Left renal pelvis (tissue), 4 donors: ENCODE results near the gene TBC1D5. TPM values are rescaled to one million over a fixed set of nuclear protein-coding genes. Genes with fewer than 3 reads are reported as not detected.
"Not testable (repeated sequence)": the region's sequence is repeated elsewhere in the genome, so short reads cannot be mapped to it uniquely, and the experiment has no call there.

ENCODE experiments used
- DNase-seq, 4 donors: peaks; one replicate each; pipeline ENCODE4 v3.0.0-alpha.2; 2013; ENCODE audit warnings: low read depth in 4 of 4, low spot score in 3 of 4
- polyA plus RNA-seq, 4 donors: library from polyadenylated mRNA; unstranded; fragments of 120-200 nt; gene quantifications; one replicate each; pipeline ENCODE4 v1.2.1, GENCODE V29; 2013; ENCODE audit not compliant: insufficient read length in 4 of 4

Gene TBC1D5
- polyA plus RNA-seq, 4 donors = 43.0 to 58.2 (median 52.0) TPM

DNA sequence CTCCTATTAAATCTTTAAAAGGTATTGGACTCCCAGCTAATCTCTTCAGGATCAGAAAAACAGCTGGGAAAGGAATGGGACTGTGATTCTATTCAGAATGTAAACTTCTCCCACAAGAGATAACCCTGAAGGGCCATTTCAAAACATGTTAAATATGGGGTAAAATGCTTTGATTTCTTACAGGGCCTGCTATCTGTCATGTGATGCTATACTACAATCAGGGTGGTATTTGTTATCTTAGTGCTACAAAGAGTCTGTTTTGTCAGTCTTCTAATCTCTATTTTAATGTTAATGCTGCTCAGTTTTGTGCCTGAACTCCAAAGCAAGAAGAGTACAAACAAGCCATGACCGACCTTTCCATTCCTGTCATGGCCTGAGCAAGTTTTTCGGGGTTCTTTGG lies 186.9 kb downstream of the TBC1D5 start:
- no peak for DNase-seq

DNA sequence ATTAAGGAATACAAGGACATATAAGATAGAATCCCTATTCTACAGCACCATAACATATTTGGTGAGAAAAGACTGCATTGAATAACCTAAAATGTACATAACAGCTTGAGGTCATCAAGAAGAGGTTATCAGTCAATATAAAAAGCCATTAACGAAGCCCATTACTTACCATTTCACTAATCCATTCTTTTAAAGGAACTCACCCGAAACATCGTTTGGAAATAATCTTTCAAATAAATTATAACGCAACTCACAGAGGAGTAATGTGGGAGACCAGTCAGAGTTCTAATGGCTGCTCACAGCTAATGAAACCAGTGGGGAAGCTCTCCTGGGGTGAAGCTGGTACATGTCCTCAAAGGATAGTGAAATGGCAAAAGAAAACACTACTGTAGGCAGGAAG lies 188.4 kb downstream of the TBC1D5 start:
- DNase-seq = no peak

DNA sequence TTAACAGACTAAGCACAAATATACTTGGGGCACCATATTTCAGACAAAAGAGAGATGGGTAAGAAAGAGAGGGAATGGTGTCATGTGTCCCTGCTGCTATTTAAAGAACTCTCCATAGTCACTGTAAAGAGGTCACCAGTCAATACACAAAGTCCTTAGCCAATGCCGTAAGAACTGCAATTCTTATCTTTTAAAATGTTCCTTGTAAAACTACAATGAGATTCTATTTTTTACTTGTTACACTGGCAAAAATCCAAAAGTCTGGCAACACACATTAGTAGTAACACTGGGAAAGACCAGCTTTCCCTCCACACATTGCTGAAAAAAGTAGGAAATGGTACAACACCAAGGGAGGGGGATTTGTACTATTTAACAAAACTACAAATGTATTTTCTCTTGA lies 189.4 kb downstream of the TBC1D5 start:
- DNase-seq = no peak

DNA sequence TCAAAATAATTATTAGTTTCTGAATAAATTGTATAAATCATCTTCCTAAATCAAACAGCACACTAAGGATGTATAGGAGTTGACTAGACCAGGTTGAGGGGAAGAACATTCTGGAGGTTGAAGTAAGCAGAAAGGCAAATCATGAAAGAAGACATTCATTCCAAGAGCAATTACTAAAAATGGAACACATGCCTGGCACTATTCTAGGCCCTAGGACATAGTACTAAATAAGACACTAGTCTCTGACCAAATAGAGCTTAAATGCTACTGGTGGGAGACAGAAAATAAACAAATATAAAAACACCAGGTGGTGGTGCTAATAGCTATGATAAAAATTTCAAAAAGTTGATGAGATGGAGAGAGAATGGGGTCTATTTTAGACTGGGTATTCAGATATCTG lies 190.1 kb downstream of the TBC1D5 start:
- DNase-seq = no peak

DNA sequence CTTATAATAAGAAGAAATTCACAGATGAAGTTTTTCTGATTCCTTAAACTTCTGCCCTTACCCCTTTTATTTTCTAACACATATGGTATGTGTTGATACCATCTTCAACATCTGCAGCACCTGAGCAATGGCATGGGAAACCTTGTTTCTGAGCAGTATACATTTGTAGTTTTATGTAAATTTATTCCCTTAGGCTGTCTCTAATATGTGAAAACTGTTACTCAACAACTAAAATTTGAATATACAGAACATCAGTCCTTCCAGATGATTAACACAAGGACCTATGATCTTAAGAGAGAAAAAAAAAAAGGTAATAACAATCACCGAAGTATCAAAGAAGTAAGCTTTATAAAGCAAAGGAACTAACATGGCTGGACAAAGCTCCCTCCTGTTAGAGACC lies 190.5 kb downstream of the TBC1D5 start:
- no peak for DNase-seq

DNA sequence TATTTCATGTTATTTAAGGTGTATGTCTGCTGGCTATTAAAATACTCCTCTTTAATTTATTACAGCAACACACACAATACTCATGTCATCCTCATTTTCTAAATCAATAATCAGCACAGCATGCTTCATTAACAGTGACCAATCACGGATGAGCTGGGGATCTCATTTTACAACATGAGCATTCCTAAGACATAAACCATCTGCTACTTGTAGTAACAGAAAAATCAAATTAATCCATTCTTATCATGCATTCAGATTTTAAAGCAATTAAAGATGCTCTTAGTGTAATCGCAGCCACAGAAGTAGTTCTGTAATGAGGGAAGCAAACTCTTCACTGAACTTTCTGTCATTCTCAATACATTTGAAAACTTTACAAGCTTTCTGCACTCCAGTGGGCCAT lies 191.1 kb downstream of the TBC1D5 start:
- no peak for DNase-seq

DNA sequence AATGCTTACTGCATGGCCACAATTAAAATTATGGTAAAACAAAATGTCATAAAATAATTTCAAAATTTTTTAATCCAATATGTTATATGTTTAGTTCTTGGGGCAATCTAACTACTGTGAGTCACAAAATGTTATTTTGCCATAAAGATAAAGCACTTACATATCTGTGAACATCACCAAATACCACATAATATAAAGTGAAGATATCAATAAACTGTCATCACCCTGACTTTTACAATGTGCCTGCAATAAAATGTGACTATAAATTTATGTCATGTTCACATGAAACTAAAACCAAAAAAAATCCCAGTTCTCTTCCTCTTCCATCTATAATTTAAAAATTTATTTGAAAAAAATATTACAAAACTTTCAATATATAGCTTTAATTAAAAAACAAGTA lies 191.8 kb downstream of the TBC1D5 start:
- no peak for DNase-seq

DNA sequence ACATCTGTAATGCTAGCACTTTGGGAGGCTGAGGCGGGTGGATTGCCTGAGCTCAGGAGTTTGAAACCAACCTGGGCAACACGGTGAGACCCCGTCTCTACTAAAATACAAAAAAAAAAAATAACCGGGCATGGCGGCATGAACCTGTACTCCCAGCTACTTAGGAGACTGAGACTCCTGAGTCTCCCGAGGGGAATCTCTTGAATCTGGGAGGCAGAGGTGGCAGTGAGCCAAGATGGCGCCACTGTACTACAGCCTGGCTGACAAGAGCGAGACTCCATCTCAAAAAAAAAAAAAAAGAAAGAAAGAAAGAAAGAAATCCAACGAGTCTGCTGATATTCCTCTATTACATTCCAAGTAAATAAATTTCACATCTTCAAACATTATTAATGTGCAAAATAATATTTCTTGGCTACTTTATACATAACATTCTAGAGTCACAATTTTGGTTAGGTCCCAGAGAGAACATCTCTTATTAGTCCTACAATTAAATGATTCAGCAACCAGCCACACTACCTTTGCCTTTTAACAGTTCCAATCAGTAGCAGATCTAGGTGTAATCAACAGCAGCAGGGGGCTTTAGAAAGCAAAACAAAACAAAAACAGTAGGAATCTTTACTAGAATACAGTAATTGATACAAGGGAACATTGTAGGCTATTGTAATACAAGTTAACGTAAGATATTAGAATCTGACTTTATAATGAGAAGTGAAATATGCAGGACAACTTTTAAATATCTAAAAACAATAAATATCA lies 195.8 kb downstream of the TBC1D5 start:
- no peak for DNase-seq

DNA sequence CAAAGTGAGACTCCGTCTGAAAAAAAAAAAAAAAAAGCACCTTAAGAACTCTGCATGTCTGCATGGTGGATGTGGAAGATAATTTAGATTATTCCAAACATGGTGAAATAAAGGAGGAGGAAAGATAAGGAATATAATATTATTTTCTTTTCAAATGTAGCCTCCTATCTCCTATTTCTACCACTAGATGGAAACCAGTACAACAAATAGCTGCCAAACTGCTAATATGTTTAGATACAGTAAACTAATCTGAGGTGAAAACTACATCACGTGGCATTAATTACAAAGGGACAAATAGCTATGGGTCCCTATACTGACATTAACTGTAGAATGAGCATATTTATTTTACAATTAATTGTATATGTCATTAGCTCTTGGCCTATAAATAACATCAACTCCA lies 197.8 kb downstream of the TBC1D5 start:
- no peak for DNase-seq

DNA sequence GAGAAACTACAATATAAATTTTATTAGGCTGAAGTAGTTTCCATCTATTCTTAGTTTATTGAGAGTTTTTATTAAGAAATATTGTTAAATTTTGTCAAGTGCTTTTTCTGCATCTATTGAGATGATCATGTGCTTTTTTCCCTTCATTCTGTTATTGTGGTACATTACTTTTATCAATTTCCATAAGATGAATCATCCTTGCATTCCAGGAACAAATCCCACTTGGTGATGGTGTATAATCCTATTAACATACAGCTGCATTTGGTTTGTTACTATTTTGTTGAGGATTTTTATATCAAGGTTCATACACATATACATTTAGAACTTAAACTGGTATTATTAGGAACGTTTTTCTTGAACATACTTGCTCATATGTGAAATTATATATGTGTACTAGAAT lies 199.8 kb downstream of the TBC1D5 start:
- DNase-seq = no peak

DNA sequence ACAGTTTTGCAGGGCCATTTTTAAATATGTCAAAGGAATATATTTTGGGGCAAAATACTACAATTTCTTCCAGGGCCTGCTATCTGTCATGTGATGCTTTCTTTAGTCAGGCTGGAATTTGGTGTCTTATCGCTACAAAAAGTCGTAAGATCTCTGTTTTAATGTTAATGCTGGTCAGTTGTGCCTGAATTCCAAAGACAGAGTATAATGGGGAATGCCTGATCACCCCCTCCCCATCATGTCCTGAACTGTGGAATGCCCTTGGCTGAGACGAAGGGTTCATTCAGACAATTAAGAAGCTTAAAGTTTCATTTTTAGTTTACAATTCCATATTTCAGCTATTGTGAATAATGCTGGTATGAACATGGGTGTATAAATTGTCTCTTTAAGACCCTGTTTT lies 203.0 kb downstream of the TBC1D5 start:
- DNase-seq = no peak

DNA sequence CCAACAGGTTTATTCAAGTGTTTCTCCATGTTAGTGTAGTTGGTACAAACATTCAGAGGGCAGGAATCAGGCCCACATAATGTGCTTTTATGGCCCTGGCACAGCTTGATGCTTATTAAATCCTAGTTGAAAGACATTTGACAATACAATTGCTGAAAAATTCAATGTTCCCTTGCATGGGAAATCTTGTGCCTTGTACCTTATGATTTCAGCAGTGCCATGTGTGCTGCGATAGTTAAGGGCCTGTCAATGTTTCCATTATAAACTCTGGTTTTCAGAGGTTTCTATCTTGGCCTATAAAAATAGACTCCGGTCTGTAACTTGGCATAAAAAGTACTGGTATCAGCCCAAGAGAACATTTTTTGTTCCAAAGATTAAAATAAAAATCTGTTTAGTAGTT lies 207.2 kb downstream of the TBC1D5 start:
- DNase-seq = no peak

DNA sequence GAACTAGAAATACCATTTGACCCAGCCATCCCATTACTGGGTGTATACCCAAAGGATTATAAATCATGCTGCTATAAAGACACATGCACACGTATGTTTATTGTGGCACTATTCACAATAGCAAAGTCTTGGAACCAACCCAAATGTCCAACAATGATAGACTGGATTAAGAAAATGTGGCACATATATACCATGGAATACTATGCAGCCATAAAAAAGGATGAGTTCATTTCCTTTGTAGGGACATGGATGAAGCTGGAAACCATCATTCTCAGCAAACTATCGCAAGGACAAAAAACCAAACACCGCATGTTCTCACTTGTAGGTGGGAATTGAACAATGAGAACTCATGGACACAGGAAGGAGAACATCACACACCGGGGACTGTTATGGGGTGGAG lies 210.0 kb downstream of the TBC1D5 start:
- not testable (repeated sequence) for DNase-seq

DNA sequence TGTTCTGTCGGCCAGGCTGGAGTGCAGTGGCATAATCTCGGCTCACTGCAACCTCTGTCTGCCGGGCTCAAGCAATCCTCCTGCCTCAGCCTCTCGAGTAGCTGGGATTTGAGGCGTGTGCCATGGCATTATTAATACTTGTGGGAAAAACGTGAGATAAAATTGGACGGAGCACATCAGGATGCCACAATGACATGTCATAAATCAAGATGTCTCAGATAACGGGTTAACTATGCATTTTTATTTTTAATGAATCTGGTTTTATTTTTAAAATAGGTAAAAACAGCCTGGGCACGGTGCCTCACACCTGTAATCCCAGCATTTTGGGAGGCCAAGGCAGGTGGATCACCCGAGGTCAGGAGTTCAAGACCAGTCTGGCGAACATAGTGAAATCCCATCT lies 212.8 kb downstream of the TBC1D5 start:
- no peak for DNase-seq

DNA sequence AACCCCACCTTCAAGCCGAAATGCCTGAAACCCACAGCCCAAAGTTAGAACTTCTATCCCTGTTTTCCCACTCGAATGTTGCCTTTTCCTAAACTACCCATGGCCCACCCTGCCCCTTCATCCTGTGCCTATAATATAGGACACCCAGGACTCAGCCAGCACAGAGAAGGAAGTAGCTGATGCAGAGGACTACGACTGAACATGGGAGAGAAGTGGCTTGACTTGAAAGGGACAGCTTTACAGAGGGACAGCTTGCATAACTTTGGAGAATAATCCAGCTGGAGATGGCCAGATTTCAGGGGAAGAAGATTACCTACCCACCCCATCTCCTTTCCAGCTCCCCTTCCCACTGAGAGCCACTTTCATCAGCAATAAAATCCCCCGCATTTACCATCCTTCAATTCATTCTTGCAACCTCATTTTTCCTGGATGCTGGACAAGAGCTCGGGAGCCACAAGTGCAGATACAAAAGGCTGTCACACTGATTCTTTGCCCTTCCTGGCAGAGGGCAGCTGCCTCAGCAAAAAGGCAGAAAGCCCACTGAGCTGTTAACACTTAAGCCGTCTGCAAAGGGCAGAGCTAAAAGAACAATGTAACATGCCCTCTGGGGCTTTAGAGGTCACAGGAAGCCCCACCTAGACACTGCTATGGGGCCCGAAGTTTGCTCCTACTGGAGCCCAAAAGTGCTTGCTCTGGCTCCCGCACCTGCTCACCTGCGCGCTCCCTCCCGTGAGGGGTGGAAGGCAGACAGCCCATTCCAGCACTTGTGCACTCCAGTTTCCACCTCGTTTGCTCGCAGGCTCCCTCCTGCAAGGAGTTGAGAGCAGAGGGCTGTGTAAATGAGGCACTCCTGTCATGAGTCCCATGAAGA lies 224.0 kb downstream of the TBC1D5 start:
- no peak for DNase-seq

DNA sequence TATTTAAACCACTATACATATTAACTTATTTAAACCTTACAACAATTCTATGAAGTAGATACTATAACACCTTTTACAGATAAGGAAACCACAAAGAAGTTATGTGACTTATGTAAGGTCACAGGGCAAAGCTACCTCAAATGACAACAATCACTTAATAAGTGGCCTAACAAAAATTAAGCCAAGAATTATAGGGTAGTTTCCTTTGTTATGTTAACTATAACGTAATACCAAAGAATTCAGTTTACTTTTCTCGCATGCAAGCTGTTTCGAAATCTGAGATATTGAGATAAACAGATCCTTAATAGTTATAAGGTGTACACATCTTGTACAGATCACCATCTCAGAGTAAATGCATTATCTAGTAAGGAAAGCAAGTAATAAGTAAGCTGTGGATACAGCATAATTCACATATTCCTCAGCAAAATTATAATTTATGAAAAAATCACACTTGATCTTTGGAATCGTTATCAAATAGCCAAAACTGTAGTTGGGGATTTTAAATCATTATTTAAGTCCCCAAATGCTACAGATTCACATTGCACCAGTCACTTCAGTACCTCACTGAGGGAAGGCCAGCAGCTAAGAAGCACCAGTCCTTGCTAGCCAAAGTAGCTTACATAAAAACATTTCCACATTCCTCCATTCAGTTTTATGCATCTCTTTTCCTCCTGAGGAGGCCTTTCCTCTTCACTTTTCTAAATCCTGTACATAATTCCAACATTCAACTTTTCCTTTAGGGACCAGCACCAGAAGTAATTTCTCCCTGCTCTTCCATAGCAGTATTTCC lies 226.8 kb downstream of the TBC1D5 start:
- no peak for DNase-seq

DNA sequence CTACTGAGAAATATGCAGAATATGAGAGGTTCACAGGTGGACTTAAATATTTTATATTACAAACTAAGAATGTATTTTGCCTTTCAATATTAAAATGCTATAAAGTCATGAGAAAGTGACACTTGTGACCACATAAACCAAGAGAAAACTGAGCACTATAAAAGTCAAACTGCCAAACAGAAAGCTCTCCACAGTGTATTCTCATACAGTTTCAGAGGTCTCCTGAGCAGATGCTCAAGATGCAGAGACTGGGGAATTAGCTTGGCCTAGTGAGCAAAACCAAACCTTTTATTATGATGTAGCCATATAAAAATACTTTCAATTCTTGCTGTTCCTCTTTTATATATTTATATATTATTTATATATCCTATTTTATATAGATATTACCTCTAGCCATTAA lies 227.8 kb downstream of the TBC1D5 start:
- no peak for DNase-seq

DNA sequence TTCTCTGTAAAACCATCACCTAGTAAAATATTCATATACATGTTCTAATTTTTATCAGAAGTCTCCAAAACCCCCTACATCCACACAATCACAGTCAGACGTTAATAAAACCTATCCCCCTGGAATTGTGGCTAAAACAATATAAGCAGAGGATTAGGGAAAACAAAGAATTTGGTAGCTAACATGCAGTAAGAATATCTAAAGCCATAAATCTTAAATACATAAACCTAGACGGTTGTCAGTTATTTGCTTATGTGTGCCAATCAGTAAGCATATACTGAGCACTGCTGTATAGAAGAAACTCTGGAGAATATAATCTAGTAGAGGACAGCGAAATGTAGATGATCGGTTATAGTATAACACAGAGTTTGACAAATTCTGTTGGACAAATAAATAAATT lies 232.2 kb downstream of the TBC1D5 start:
- DNase-seq = no peak

DNA sequence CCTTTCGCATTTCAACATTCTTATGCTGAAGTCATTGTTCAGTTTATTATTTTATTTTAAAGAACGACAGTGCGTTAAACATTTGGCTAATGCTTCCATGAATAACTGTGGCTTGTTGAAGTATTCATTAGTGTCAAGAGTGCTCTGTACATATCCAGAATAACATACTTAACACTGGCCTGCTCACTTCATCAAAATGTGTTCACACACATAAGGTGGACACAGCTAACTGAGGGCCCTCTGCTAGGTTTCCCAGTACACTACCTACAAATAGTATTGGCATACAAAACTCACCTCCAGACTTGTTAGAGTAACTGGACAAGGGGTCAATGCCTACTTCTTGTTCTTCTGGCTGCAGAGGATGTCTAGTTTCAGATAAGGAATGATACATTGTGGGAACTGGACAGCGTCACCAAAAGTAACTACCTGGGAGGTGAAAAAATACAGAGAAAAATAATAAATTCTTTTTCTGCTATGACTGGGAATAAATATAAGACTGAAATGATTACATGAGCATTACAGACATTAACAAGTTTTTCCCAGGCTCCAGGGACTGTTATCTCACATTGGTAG lies 234.2 kb downstream of the TBC1D5 start:
- no peak for DNase-seq

DNA sequence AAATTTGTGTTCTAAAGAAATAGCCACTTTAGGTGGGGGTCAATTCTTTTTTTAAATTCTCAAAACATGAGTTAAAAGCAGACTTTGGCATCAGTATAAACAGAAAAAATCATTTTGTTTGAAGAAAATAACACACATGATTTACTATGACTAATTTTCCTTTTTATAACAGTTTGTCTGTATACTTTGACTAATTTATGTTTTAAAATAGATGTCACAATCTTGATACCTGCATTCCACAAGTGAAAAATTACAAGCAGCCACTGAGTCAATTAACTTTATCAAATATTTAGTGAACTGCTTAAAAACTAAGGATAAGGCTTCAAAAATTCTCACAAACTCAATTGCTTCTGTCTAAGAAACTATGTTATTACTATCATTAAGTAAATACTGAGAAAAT lies 235.0 kb downstream of the TBC1D5 start:
- no peak for DNase-seq

DNA sequence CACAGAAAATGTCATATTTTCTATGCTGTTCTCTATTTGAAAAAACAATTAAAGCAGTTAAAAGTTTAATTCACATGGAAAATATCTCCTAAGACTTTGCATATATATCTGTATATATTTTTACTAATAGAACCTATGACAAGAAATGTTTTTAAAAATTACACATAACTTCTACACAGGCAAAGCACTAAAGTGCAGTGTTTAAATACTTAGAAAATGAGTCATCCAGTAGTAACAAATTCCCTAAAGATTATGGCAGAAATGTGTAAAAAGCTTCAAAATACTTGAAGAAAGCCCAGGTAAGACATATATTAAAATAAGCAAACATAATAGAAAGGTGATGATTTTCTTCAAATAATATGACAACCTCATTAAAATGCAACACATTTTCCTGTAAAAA lies 236.6 kb downstream of the TBC1D5 start:
- no peak for DNase-seq
